ENCODE results near the gene CCNL1. TPM values are rescaled to one million over a fixed set of nuclear protein-coding genes. Genes with fewer than 3 reads are reported as not detected.

The CCNL1 gene
- polyA plus RNA-seq, 1 donor (not counting 4 experiments of a cell fraction or from before 2014, with no cell fraction given), result 136 TPM

DNA sequence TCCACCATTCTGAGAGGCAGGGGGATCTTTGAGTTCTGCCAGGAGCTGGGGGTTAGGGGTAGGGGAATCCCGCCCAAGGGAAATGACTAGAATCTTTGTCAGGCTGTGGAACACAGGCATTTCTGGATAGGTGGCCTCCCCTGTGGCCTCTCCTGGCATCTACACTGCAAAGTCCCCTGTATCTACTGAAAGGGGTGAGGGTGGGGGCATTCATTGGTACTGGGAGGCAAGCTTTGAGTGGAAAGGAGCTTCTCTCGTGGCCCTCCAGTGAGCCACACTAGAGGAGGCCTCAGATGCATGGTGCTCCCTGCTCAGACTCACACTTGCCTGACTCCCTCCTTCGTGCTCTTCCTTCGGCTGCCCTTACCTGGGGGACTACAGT is 59.9 kb downstream of the CCNL1 start:
- Histone ChIP-seq H3K4me1 (ENCODE audit: control insufficient read depth, extremely low read depth, insufficient read depth, low read length) (peaks cover 28% of the 10 kb centered on the region), H3K36me3 (ENCODE audit: control insufficient read depth in 2 of 2, extremely low read depth in 1 of 2, insufficient read depth in 2 of 2, low read length in 2 of 2) (no peaks in the 10 kb centered on the region), H3K79me2 (ENCODE audit: control insufficient read depth, insufficient read depth, low read length) (no peaks in the 10 kb centered on the region), H3K9ac (ENCODE audit: control insufficient read depth, extremely low read depth, insufficient read depth, low read length) (peak overlapping the region; percentile 9), H3K27ac (ENCODE audit: control insufficient read depth, insufficient read depth, low read length) (peak overlapping the region; percentile 29), H3K4me2 (ENCODE audit: control insufficient read depth, extremely low read depth, insufficient read depth, low read depth, low read length) (peak overlapping the region; percentile 46), H2AFZ (ENCODE audit: control insufficient read depth, low read length) (no peak overlapping the region), H3K4me3 (ENCODE audit: control insufficient read depth in 2 of 3, extremely low read depth in 1 of 3, insufficient read depth in 2 of 3, low read depth in 1 of 3, low read length in 3 of 3) (no peak overlapping the region), H4K20me1 (ENCODE audit: control insufficient read depth, extremely low read depth, insufficient read depth, low read length) (no peaks in the 10 kb centered on the region), H3K9me1 (ENCODE audit: control insufficient read depth, extremely low read depth, insufficient read depth, low read length) (no peaks in the 10 kb centered on the region), H3K27me3 (ENCODE audit: control insufficient read depth, extremely low read depth, insufficient read depth, low read length) (no peaks in the 10 kb centered on the region), H3K9me3 (ENCODE audit: control insufficient read depth, low read depth, low read length) (no peaks in the 10 kb centered on the region)
- no peak for TF ChIP-seq EZH2 (IDR thresholded peaks at IDR 0.05; ENCODE audit: low read length)
- TF ChIP-seq, protein P1, sequence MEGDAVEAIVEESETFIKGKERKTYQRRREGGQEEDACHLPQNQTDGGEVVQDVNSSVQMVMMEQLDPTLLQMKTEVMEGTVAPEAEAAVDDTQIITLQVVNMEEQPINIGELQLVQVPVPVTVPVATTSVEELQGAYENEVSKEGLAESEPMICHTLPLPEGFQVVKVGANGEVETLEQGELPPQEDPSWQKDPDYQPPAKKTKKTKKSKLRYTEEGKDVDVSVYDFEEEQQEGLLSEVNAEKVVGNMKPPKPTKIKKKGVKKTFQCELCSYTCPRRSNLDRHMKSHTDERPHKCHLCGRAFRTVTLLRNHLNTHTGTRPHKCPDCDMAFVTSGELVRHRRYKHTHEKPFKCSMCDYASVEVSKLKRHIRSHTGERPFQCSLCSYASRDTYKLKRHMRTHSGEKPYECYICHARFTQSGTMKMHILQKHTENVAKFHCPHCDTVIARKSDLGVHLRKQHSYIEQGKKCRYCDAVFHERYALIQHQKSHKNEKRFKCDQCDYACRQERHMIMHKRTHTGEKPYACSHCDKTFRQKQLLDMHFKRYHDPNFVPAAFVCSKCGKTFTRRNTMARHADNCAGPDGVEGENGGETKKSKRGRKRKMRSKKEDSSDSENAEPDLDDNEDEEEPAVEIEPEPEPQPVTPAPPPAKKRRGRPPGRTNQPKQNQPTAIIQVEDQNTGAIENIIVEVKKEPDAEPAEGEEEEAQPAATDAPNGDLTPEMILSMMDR (optimal IDR thresholded peaks at IDR 0.05 in 1 of 3, IDR thresholded peaks at IDR 0.05 in 1 of 3, conservative IDR thresholded peaks at IDR 0.05 in 1 of 3; ENCODE audit: extremely low read depth in 1 of 3, insufficient read depth in 2 of 3, low read length in 3 of 3), result no peak
- dilution Hi-C loops (cut with MboI; ENCODE audit: extremely low pct_ligation_motif_present, low sequenced_read_pairs), result no loop called here
- FAIRE-seq (no peak), DNase-seq (ENCODE audit: low read depth, low spot score) (no peak)

GRCh38 chr3:157099326-157100095 is 60.4 kb downstream of the CCNL1 start:
- Histone ChIP-seq H3K9ac (ENCODE audit: control insufficient read depth, extremely low read depth, insufficient read depth, low read length) (peak overlapping the region; percentile 9), H4K20me1 (ENCODE audit: control insufficient read depth, extremely low read depth, insufficient read depth, low read length) (no peaks in the 10 kb centered on the region), H3K27ac (ENCODE audit: control insufficient read depth, insufficient read depth, low read length) (peak overlapping the region; percentile 29), H3K79me2 (ENCODE audit: control insufficient read depth, insufficient read depth, low read length) (no peaks in the 10 kb centered on the region), H3K9me1 (ENCODE audit: control insufficient read depth, extremely low read depth, insufficient read depth, low read length) (no peaks in the 10 kb centered on the region), H3K9me3 (ENCODE audit: control insufficient read depth, low read depth, low read length) (no peaks in the 10 kb centered on the region), H3K27me3 (ENCODE audit: control insufficient read depth, extremely low read depth, insufficient read depth, low read length) (no peaks in the 10 kb centered on the region), H2AFZ (ENCODE audit: control insufficient read depth, low read length) (peak overlapping the region; percentile 45), H3K4me2 (ENCODE audit: control insufficient read depth, extremely low read depth, insufficient read depth, low read depth, low read length) (peak overlapping the region; percentile 46), H3K4me1 (ENCODE audit: control insufficient read depth, extremely low read depth, insufficient read depth, low read length) (peaks cover 29% of the 10 kb centered on the region), H3K36me3 (ENCODE audit: control insufficient read depth in 2 of 2, extremely low read depth in 1 of 2, insufficient read depth in 2 of 2, low read length in 2 of 2) (no peaks in the 10 kb centered on the region), H3K4me3 (ENCODE audit: control insufficient read depth in 2 of 3, extremely low read depth in 1 of 3, insufficient read depth in 2 of 3, low read depth in 1 of 3, low read length in 3 of 3) (no peak overlapping the region)
- dilution Hi-C loops (cut with MboI; ENCODE audit: extremely low pct_ligation_motif_present, low sequenced_read_pairs), result no loop called here
- TF ChIP-seq EZH2 (IDR thresholded peaks at IDR 0.05; ENCODE audit: low read length), result no peak
- FAIRE-seq, result peak; percentile 89
- DNase-seq (ENCODE audit: low read depth, low spot score), result no peak
